Fibroblast of skin of scalp (primary cell): ENCODE results near the gene TCP11. TPM values are rescaled to one million over a fixed set of nuclear protein-coding genes. Genes with fewer than 3 reads are reported as not detected.

Experiments used
- DNase-seq: peaks from one replicate; pipeline ENCODE4 v3.0.0-alpha.2; 2013
- polyA plus RNA-seq, 2 experiments: library from polyadenylated mRNA; unstranded; fragments of 120-200 nt; gene quantifications; one replicate each; pipeline ENCODE4 v1.2.1, GENCODE V29; 2013; ENCODE audit not compliant: insufficient read length in 2 of 2

Gene TCP11
- 0.14 TPM for polyA plus RNA-seq (2013, experiment 1 of 2; ENCODE audit: insufficient read length)
- polyA plus RNA-seq (2013, experiment 2 of 2; ENCODE audit: insufficient read length) = 0.10 TPM

DNA sequence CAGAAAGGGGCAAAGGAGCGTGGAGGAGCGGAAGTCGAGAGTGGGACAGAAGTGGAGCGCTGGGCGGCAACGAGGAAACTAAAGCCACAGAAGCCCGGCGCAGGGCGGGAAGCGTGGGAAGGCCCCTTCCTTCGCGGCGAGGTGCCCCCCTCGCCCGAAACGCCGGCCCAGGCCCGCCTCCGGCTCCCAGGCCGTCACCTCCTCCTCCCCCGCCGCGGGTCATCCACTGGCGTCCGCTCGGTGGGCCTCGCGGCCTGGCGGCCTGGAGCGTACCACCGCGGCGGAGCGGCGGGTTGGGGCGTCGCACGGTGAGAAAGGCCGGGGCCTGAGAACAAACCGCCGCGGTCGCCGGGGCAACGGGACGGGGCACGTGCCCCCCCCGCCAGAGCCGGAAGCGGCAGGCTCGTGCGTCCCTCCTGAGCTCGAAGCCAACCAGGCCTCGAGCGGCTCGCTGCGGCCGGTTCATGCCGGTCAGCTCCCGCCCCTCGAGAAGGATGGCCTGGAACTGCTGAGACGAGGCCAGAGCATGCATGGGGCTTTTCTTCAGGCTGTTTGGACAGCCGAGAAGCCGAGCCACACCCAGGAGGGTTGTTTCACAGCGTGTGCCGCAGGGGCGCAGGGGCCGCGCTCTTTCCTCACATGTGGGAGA, at the start of gene TCP11:
TSS of gene TCP11 (minus strand) at position 333 of the 649 bp plus-strand sequence. CDS start 469 bp downstream, outside the sequence.
- DNase-seq = no peak

GRCh38 chr6:35190306-35190705, 49.2 kb upstream of the TCP11 start:
- DNase-seq = no peak

DNA sequence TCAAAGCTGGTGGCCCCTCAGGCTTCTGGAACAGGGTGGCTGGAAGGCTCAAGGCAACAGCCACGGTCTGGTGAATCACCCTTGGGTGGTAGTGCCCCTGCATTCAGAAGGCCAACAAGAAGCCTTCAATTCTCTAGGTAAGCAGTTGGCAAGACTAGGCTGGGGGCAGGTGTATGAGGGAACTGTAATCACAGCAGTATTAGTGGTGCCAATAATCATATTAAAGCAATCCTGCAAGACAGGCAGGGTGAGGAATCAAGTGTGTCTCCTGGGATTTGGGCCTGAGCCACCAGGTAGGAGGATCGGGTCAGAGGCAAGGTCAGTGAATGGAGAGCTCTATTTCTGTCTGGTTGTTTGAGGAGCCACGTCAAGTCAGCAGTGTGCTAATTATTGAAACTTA, 47.7 kb upstream of the TCP11 start:
- no peak for DNase-seq

DNA sequence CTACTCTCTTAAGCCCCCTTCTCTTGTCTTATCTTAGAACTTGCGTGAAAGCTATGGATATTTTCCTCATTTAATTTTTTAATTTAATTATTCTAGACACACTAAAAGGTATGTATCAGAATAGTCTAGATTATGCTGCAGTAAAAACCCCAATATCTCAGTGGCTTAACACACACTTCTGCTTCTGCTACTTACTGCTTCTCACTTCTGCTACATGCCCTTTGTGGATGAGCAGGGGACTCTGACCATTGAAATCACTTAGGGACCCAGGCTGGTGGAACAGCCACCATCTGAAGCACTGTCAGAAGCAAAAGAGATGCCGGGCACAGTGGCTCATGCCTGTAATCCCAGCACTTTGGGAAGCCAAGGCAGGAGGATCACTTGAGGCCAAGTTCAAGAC, 45.4 kb upstream of the TCP11 start:
- DNase-seq = no peak

GRCh38 chr6:35185971-35186370, 44.8 kb upstream of the TCP11 start:
- no peak for DNase-seq

DNA sequence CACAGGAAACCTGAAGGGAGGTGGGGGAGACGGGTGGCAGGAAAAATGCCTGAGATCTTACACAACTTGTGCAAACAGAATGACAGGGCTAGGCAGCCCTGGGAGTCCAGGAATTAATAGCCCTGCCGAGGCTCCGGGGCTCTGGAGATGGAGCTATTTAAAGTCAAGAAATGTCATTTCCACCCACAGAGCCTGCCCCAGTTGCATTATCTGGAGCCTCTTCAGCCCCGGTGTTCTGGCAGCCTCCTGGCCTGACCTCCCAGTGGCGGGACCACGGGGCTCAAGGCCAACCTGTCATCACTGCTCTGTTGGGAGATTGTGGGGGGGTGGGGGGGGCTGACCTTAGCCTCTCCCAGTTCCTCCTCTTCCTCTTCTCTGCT, 44.2 kb upstream of the TCP11 start:
- peak; percentile 81 for DNase-seq

DNA sequence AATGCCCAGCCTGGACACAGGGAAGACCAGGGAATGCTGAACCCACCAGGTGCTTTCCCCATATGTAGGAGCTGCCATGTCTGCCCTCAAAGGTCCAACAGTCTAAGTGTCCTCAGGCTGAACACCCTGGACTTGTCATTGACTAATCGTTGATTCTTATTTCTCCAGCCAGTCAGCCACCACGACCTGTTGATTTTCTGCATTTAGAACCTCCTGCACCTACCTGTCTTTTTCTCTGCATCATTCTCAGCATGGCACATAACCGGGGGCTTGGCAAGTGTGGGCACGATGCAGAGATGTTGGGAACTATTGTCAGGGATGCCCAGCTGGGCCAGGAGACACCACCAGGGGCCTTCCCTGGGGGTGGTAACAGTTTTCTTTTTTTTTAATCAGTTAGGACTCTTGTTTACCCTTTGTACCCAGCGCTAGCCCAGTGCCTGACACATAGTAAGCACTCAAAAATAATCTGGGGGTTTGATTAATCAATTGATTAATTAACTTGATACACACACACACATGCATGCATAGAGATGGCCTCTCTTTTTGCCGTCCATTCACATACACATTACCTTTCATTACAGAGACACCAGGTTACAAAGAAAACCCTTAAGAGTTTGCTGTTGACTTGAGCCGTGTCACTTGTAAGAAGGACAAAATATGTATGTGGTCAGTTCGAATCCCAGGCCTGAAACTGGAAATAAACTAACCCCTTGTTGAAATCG, 43.6 kb upstream of the TCP11 start:
- no peak for DNase-seq

GRCh38 chr6:35183935-35184334, 42.8 kb upstream of the TCP11 start:
- no peak for DNase-seq

- no peak for DNase-seq
Observed at GRCh38 chr6:35183281-35183680, 42.1 kb upstream of the TCP11 start.

DNA sequence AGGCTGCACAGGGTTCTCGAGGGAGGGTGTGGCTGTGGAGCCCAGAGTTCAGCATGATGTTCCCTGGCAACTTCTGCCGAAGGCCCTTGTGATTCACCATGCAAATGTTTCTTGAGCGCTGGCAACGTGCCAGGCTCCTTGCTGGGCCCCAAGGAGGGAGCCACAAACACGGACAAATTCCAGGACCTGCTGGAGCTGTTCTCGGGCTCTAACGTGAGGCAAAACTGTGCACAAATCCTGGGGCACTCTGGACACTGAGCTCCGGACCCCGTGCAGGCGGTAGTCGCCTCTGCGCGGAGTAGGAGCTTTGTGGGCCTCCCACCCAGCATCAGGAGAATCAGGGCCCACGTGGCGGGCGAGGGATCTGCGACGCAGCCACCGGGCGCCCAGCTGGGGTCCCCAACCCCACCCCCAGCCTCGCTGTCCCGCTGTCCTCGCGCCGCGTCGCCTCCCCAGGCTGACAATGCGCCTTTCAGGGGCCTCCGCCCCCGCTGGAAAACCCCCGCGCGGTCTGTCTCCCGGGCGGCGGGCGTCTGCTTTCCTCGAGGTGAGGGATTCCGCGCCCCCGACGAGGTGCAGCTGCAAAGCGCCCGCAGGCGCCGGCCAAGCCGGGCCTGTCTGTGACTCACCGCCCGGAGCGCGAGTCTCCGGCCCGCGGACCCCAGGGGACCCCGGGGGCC, 40.9 kb upstream of the TCP11 start:
- peak; percentile 97 for DNase-seq

- DNase-seq = peak; percentile 91
Observed at GRCh38 chr6:35181308-35181932, 40.3 kb upstream of the TCP11 start.

- no peak for DNase-seq
Observed at GRCh38 chr6:35179901-35180535, 38.9 kb upstream of the TCP11 start.

DNA sequence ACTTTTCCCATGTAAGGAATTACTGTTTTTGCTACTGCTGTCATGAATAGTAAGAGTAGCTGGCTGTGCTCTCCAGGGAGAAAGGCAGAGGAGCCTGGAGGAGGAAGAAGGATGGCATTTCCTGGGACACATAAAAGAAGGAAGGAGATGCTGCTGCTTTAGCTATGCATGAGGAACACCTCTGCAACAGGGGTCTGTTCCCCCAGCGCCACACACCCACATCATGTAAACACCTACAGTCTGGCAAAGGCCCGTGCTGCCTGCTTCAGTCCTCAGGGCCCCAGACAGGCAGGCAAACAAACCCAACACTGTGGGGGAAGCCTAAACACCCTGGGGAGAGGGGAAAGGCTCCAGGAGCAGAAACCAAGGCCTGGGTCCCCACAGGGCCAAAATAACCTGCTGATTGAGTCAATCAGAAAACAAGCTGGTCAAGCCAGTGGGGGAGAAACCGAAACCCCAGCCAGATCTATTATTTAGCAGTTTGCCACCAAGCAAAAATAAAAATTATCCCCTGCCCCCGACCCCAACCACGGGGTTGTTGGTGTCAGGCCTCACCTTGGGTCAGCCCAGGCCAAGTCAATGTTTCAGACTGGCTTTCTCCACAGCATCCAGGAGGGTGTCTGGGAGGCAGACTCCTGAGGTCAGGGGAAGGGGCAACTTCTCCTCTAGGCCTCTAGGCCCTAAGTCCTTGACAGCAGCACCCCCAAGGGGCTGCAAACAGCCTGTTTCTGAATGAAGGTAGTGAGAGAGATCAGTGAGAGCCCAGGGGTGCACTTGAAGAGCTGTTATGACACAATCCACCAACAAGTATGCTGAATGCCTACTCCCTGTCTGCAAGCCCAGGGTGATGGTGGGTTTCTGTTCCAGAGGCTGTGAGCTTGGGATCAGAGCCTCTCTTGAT, 38.0 kb upstream of the TCP11 start:
- peak; percentile 46 for DNase-seq

DNA sequence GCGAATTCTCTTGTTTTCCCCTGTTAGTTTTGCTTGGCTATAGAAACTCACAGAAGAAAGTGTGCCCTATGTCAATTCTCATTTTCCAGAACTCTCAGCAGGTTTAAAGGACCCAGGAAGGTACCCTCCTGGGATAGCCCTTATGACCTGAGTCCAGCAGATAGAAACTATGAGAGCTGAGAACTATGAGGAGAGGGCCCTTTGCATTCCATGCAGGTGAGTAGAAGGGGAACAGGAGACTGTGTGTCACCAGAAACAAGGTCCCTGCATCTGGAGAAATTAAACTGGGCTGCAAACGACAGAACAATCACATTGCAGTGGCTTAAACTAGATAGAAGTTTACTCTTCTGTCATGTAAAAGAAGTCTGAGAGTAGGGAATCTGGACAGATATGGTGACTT, 36.9 kb upstream of the TCP11 start:
- no peak for DNase-seq

DNA sequence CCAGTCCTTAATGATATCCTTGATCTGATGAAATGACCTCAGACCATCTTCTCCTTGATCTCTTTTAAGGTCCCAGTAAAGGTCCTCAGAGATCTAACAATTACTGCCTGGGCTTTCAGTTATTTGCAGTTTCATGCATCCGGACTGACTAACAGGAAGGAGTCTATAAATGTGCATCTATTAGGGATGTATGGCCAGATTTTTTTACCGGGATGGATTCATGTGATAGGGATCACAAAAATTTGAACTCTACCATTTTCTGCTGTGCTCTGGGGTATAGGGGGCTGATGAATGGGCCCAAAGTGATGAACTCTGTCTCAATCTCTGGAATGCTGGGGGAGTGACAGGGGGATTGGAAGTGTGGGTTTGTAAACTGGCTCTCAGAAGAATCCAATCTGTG, 36.5 kb upstream of the TCP11 start:
- peak; percentile 80 for DNase-seq

DNA sequence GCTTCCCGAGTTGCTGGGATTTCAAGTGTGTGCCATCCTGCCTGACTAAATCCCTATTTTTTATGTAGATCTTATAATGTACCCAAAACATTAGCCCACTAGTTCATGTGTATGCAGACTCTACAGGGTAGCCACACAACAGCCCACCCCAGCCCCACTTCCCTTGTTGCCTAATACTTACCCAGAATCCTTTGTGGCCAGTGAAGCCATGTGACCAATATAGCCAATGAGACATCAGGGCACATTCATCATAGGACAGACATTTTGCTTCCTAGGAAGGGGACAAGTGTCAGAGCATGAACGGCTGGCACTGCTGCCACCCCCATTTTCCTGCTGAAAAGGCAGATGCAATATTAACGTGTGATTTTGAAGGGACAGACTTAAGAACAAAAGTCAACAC, 36.0 kb upstream of the TCP11 start:
- no peak for DNase-seq

DNA sequence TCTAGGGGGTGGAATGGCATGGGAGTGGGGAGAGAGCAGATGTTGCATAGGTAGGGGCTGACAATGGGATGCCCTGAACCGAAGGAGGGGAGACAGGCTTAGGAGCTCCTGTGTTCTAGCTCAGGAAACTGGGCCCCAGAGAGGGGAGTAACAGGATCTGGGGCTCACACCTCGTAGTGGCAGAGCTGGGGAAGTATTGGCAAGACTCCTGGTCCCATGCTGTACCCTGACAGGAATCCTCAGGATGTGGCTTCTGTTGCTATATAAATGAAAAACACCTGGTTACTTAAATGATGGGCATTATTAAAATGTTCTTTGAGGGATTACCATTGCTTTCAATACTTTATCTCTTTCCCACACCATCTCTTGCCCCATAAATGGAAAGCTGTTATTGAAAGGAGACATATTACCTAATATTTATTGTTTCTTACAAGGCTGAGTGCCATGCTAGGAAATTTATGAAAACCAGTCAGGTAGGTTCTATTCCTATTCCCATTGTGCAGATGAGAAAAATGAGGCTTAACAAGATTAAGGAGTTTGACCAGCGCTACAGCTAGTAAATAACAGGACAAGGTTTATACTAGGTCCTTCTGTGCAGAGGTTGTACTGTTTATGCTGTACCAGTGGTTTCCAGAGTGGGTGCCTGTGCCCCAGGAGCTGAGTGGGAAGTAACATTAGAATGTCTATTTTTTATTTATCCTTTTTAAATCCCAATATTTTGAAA, 35.3 kb upstream of the TCP11 start:
- DNase-seq = no peak

GRCh38 chr6:35174501-35174900, 33.4 kb upstream of the TCP11 start:
- no peak for DNase-seq

DNA sequence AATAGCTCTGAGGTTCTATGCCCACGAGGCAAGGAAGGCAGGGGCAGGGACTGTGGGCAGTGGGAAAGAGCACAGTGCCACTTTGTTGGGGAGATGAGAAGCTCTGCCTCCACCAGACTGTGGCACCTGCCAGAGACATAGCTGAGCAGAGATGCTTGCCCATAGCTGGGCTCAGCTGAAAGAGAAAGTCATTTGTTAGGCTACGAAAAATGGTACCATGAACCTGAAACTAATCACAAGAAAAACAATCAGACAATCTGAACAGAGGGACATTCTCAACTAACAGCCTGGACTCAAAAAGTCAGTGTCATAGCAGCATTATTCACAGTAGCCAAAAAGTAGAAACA, 32.9 kb upstream of the TCP11 start:
- DNase-seq = no peak

GRCh38 chr6:35173427-35174087, 32.4 kb upstream of the TCP11 start:
- peak; percentile 59 for DNase-seq
